ENCODE results near the gene AP2M1. TPM values are rescaled to one million over a fixed set of nuclear protein-coding genes. Genes with fewer than 3 reads are reported as not detected.

AP2M1 gene
- total RNA-seq, 1 experiment from 2014 or later: 818 TPM

DNA sequence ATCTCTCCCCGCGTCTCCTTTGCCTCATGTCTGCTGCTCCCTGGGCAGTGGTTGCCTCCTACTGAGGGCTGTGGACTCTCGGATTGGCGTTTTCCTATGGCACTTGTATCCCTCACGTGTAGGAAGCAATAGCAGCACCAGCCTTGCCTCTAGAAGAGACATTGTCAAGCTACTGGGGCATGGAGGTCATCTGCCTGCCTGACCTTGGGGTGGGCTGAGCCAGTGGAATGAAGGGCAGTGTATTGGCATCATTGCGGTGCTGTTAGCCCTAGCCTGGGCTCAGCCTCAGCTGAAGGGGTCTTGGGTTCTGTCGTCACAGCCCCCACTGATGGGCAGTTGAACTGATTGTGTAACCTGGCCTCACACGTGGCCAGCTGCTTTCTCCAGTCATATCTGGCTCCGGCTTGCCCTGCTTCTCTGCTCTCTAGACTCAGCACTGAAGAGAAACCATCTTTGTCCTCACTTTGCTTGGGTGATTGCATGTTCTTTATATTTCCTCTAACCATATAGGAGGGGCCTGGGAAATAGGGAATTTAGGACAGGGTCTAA lies 19.4 kb downstream of the AP2M1 start:
- DNase-seq (ENCODE audit: low read depth): no peak
- in situ Hi-C loops (cut with HindIII; ENCODE audit: low pct_unique_long_range_greater_than_20kb, low sequenced_read_pairs): no loop called here

- DNase-seq (ENCODE audit: low read depth): no peak
- in situ Hi-C loops (cut with HindIII; ENCODE audit: low pct_unique_long_range_greater_than_20kb, low sequenced_read_pairs): no loop called here
These were observed 21.9 kb downstream of the AP2M1 start for GRCh38 chr3:184196536-184196935.

- in situ Hi-C loops (cut with HindIII; ENCODE audit: low pct_unique_long_range_greater_than_20kb, low sequenced_read_pairs): no loop called here
- no peak for DNase-seq (ENCODE audit: low read depth)
These were observed 23.9 kb downstream of the AP2M1 start for GRCh38 chr3:184198509-184198908.

DNA sequence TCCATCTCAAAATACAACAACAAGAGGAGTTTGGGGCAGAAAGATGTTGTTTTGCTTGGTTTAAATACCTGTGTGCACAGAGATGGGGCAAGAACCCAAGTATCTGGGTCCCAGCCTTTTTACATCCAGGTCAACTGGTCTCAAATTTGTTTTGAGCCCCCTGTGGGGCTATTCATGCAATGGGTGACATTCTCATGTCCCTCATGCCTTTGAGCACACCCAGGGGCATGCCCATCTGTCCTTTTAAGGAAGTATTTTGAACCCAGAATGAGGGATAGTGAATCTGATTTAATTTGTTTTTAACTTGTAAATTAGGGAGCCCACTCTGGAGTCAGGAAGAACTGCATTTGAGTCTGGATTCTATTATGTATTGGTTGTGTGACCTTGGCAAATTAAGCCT lies 26.2 kb downstream of the AP2M1 start:
- in situ Hi-C loops (cut with HindIII; ENCODE audit: low pct_unique_long_range_greater_than_20kb, low sequenced_read_pairs): no loop called here
- DNase-seq (ENCODE audit: low read depth): no peak

GRCh38 chr3:184203526-184203925 lies 28.9 kb downstream of the AP2M1 start:
- in situ Hi-C loops (cut with HindIII; ENCODE audit: low pct_unique_long_range_greater_than_20kb, low sequenced_read_pairs): no loop called here
- peak; percentile 18 for DNase-seq (ENCODE audit: low read depth)

DNA sequence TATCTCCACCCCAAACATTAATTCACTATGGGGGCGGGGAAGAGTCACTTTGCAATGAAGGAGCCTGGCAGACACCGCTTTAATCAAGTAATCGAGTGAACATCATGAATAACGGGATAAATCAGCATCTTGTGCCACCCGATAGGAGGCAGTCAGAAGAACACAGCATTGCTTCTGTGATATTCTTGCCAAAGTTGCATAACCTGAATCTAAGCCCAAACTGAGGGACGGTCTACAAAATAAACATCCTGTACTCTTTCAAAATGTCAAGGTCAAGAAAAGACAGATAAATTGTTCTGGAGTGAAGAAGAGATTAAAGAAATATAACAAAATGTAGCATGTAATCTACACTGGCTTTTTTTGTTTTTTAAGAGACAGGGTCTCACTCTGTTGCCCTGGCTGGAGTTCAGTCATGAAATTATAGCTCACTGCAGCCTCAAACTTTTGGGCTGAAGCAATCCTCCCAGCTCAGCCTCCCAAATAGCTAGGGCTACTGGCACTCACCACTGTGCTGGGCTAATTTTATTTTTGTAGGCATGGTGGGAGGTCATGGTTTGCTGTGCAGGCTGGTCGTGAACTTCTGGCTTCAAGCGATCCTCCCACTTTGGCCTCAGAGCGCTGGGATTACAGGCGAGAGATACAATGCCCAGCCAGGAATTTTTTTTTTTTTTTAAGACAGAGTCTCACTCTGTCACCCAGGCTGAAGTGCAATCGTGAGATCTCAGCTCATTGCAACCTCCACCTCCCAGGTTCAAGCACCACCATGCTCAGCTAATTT lies 34.7 kb downstream of the AP2M1 start:
- DNase-seq (ENCODE audit: low read depth): no peak
- in situ Hi-C loops (cut with HindIII; ENCODE audit: low pct_unique_long_range_greater_than_20kb, low sequenced_read_pairs): no loop called here

GRCh38 chr3:184211297-184211696 lies 36.6 kb downstream of the AP2M1 start:
- no peak for DNase-seq (ENCODE audit: low read depth)
- in situ Hi-C loops (cut with HindIII; ENCODE audit: low pct_unique_long_range_greater_than_20kb, low sequenced_read_pairs): no loop called here

GRCh38 chr3:184211718-184212117 lies 37.1 kb downstream of the AP2M1 start:
- DNase-seq (ENCODE audit: low read depth): no peak

DNA sequence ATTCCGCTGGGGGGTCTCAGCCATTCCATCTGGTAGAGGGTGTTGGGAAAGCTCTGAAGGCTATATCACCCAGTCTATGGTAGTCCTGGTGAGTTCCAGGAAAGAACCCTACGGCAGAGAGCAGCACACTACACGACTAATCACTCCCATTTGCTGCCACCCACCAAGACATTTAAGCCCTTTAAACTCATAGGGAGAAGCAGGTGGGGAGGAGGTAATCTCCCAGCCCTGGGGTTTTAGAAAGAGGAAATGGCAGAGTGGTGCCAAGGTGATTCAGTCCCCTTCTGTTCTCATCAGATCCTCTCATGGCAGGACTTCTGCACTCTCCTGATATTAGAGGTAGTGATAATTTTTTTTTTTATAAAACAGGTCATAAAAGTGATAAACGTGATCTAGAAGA lies 44.2 kb downstream of the AP2M1 start:
- in situ Hi-C loops (cut with HindIII; ENCODE audit: low pct_unique_long_range_greater_than_20kb, low sequenced_read_pairs): no loop called here
- no peak for DNase-seq (ENCODE audit: low read depth)

More at GRCh38 chr3:184211718-184212117, 37.1 kb downstream of the AP2M1 start:
- in situ Hi-C loops (cut with HindIII; ENCODE audit: low pct_unique_long_range_greater_than_20kb, low sequenced_read_pairs): no loop called here

- no peak for DNase-seq (ENCODE audit: low read depth)
- in situ Hi-C loops (cut with HindIII; ENCODE audit: low pct_unique_long_range_greater_than_20kb, low sequenced_read_pairs): no loop called here
These were observed 47.9 kb downstream of the AP2M1 start for GRCh38 chr3:184222521-184222920.

- in situ Hi-C loops (cut with HindIII; ENCODE audit: low pct_unique_long_range_greater_than_20kb, low sequenced_read_pairs): no loop called here
- DNase-seq (ENCODE audit: low read depth): no peak
These were observed 49.3 kb downstream of the AP2M1 start for GRCh38 chr3:184223946-184224345.

GRCh38 chr3:184227481-184227935 lies 52.9 kb downstream of the AP2M1 start:
- in situ Hi-C loops (cut with HindIII; ENCODE audit: low pct_unique_long_range_greater_than_20kb, low sequenced_read_pairs): no loop called here
- no peak for DNase-seq (ENCODE audit: low read depth)

- in situ Hi-C loops (cut with HindIII; ENCODE audit: low pct_unique_long_range_greater_than_20kb, low sequenced_read_pairs): no loop called here
- no peak for DNase-seq (ENCODE audit: low read depth)
These were observed 53.9 kb downstream of the AP2M1 start for GRCh38 chr3:184228376-184229137.

DNA sequence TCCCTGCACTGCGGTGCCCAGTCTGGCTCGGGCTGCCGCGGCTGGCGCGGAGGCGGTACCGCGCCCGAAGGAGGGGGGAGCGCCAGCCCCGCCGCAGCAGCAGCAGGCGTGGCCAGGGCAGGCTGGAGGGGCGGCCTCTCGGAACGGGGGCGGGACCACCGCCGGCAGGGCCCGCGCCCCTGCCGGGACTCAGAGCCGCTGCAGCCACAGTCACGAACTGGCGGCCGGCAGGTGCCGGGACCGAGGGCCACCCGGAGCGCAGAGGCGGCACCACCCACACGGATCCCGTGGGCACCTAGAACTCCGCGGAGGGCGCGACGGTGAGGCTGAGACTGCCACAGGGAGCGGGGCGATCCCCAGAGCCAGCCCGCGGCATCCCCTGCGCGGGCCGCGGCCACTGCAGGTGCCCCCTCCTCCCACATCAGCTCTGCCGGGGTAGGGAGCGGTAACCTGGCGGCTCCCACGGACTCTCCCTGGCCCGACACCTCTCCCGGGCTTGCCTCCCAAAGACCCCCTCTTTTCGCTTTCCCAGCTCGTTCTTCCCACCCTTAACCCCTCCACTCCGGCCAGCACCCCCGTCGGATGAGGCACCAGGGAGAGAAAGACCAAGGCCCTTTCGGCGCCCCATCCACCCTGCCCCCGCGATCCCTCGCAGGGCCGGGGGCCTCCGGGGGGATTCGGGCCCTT lies 54.9 kb downstream of the AP2M1 start, which contains the start of gene VWA5B2:
Gene VWA5B2, plus strand, starts transcription at position 192 of the 687 bp plus-strand sequence. CDS start 944 bp downstream, outside the sequence.
- peak; percentile 78 for DNase-seq (ENCODE audit: low read depth)
- in situ Hi-C loops (cut with HindIII; ENCODE audit: low pct_unique_long_range_greater_than_20kb, low sequenced_read_pairs): no loop called here

- in situ Hi-C loops (cut with HindIII; ENCODE audit: low pct_unique_long_range_greater_than_20kb, low sequenced_read_pairs): no loop called here
- no peak for DNase-seq (ENCODE audit: low read depth)
These were observed 55.5 kb downstream of the AP2M1 start for GRCh38 chr3:184230081-184230602.

DNA sequence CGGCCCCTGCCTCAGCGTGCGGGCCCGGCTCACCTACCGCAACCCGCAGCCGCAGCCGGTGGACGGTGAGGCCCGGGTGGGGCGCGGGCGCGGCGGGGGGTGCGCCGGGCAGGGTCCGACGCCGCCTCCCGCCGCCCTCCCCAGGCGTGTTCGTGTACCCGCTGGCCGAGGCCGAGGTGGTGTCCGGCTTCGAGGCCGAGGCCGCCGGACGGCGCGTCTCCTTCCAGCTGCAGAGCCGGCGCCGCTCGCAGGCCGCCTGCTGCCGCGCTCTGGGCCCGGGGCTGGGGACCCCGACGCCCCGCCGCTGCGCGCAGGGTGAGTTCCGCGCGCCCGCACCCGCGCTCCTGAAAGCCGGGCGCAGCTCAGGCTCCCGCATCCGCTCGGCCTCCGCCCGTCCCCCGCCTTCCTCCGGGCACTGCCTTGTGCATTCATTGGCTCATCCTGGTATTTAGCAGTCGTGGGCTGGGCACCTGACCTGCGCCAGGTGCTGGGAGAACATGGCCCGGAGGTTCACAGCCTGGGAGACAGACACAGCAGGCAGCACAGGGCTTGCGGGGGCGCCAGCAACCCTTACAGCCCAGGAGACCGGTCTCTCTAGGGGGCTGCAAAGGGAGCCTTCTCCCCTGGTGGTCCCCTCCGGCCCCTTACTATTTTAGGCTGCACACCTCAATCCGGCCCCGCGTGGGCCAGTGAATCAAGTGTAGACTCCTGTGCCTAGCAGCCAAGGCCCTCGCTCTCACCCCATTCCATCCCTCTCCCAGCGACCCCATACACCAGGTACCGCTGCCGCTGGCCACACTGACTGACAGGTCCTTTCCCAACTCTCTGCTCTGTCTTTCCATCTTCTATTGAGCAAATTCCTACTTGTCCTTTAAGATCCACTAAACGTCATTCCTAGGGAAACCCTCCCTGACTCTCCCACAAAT lies 56.2 kb downstream of the AP2M1 start:
- in situ Hi-C loops (cut with HindIII; ENCODE audit: low pct_unique_long_range_greater_than_20kb, low sequenced_read_pairs): no loop called here

DNA sequence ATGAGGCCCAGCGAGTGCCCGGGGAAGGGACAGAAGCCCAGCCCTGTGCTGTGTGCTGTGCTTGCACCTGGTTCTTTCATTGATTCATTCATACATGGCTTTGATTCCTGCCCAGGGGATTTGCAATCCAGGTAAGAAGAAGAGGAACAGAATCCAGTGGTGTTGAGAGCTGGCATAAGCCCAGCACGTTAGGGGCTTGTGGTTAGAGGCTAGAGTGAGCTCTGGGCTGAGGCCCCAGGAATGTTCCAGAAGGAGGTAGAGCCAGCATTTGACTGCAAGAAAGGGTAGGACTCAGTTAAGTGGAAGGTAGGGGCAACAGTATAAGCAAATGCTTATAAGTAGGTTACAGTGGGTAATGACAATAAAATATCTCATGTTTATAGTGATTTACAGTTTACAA lies 57.0 kb downstream of the AP2M1 start:
- no peak for DNase-seq (ENCODE audit: low read depth)
- in situ Hi-C loops (cut with HindIII; ENCODE audit: low pct_unique_long_range_greater_than_20kb, low sequenced_read_pairs): no loop called here

More for the DNA sequence above, 56.2 kb downstream of the AP2M1 start:
- DNase-seq (ENCODE audit: low read depth): no peak

All from Caki2 (cell line).